ENCODE data around the gene CES3. TPM values are rescaled to one million over a fixed set of nuclear protein-coding genes. Genes with fewer than 3 reads are reported as not detected.

CES3 gene
- total RNA-seq, 1 experiment from 2014 or later, result 0.64 TPM

GRCh38 chr16:67011274-67011673, 50.2 kb downstream of the CES3 start:
- TF ChIP-seq, protein P1, sequence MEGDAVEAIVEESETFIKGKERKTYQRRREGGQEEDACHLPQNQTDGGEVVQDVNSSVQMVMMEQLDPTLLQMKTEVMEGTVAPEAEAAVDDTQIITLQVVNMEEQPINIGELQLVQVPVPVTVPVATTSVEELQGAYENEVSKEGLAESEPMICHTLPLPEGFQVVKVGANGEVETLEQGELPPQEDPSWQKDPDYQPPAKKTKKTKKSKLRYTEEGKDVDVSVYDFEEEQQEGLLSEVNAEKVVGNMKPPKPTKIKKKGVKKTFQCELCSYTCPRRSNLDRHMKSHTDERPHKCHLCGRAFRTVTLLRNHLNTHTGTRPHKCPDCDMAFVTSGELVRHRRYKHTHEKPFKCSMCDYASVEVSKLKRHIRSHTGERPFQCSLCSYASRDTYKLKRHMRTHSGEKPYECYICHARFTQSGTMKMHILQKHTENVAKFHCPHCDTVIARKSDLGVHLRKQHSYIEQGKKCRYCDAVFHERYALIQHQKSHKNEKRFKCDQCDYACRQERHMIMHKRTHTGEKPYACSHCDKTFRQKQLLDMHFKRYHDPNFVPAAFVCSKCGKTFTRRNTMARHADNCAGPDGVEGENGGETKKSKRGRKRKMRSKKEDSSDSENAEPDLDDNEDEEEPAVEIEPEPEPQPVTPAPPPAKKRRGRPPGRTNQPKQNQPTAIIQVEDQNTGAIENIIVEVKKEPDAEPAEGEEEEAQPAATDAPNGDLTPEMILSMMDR (IDR thresholded peaks at IDR 0.05; ENCODE audit: unreplicated experiment), result no peak
- intact Hi-C loops (cut with micrococcal nuclease; ENCODE audit: unreplicated experiment), result loop anchor here (10.0 kb wide), 1 partner anchor 144 kb away; the partner anchor contains the start of genes B3GNT9, FBXL8 and TRADD
- Mint-ChIP-seq H3K4me3 (ENCODE audit: low read depth, unreplicated experiment) (no peak overlapping the region), H3K36me3 (ENCODE audit: insufficient read depth, unreplicated experiment) (peaks cover 5% of the 10 kb centered on the region), H3K27ac (ENCODE audit: unreplicated experiment) (no peak overlapping the region), H3K27me3 (ENCODE audit: unreplicated experiment) (peaks cover 86% of the 10 kb centered on the region), H3K4me1 (ENCODE audit: low read depth, unreplicated experiment) (peaks cover 9% of the 10 kb centered on the region), H3K9me3 (ENCODE audit: low read depth, unreplicated experiment) (no peaks in the 10 kb centered on the region)
- CTCF ChIA-PET, result interaction anchor here (0.6 kb wide), 1 partner anchor 328 kb away, joined by 3 read pairs; no protein-coding TSS in a partner anchor
- no peak for DNase-seq
- BruUV-seq (replicated peaks), result no TSS peak

DNA sequence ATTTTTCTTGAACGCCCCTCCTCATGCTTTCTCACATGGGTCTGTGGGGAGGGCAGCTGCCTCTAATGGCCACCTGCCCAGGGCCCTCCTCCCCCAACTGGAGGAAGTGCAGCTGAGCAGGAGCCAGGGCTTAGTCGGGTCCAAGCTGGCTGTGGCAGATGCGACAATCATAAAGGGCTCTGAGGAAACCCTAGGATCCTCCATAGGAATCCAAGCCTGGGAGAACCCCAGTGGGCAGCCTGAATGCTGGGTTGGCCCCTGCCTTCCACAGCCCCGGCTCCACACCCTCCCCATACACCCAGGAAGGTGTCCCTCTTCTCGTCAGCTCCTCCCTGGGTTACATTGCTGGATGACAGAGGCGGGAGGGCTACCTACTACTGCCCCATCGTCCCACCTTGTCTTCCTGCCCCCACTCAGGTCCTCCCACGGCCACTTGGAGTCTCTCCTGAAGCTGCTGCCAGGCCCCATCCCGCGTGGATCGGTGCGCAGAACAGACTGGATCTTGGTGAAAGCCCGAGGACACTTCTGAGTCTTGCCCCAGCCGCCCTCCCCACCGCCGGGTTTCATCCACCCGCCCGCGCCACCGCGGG, 52.3 kb downstream of the CES3 start:
- Mint-ChIP-seq H3K4me1 (ENCODE audit: low read depth, unreplicated experiment) (peaks cover 9% of the 10 kb centered on the region), H3K4me3 (ENCODE audit: low read depth, unreplicated experiment) (peak overlapping the region; percentile 63), H3K36me3 (ENCODE audit: insufficient read depth, unreplicated experiment) (peaks cover 5% of the 10 kb centered on the region), H3K27ac (ENCODE audit: unreplicated experiment) (no peak overlapping the region), H3K9me3 (ENCODE audit: low read depth, unreplicated experiment) (no peaks in the 10 kb centered on the region), H3K27me3 (ENCODE audit: unreplicated experiment) (peaks cover 65% of the 10 kb centered on the region)
- intact Hi-C loops (cut with micrococcal nuclease; ENCODE audit: unreplicated experiment), result loop anchor here (10.0 kb wide), 1 partner anchor 141 kb away; the partner anchor contains the start of genes B3GNT9, FBXL8 and TRADD
- CTCF ChIA-PET, result interaction anchor here (0.6 to 1.3 kb wide), 6 partner anchors 9 to 142 kb away, joined by 3 to 5 read pairs (median 3); no protein-coding TSS in a partner anchor
- no peak for DNase-seq
- TF ChIP-seq, protein P1 (IDR thresholded peaks at IDR 0.05; ENCODE audit: unreplicated experiment), result no peak
- BruUV-seq (replicated peaks), result no TSS peak

DNA sequence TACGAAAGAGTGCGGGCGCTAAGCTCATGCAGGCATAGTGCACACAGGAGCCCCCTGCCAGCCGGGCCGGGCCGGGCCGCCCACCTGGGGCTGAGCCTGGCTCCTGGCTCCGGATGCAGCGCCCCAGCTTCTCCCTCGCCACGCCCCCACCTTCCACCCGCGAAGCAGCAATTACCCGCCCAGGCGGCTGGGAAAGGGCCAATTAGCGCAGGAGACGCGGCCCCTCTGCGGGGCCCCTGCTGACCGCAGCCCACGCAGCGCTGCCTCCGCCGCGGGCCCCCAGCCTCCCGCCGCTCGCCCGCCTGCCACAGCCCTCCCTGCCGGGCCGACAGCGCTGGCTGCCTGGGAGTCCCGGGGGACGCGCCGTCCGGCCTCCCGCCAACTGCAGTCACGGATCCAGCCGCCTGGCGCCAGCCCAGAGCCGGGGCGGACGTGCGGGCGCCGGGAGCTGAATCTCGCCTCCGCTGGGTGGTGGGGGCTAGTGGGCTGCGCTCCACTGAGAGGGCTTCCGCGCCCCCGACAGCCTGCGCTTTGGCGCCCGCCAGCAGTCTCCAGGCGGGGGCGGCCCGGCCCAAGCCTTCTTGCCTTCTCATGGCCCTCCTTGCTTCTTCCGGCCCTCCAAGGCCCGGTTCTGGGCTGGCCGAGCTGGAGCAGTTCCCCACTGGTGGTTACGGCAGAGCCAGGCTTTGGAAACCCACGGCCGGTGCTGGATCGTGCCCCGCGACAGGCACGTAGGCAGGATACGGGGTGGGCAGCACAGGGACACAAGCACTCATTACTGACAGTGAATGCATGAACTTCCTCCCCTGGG, 53.0 kb downstream of the CES3 start:
- Mint-ChIP-seq H3K9me3 (ENCODE audit: low read depth, unreplicated experiment) (no peaks in the 10 kb centered on the region), H3K27me3 (ENCODE audit: unreplicated experiment) (peaks cover 58% of the 10 kb centered on the region), H3K4me1 (ENCODE audit: low read depth, unreplicated experiment) (peaks cover 9% of the 10 kb centered on the region), H3K36me3 (ENCODE audit: insufficient read depth, unreplicated experiment) (peaks cover 5% of the 10 kb centered on the region), H3K4me3 (ENCODE audit: low read depth, unreplicated experiment) (peak overlapping the region; percentile 63), H3K27ac (ENCODE audit: unreplicated experiment) (no peak overlapping the region)
- CTCF ChIA-PET, result interaction anchor here (0.6 to 1.3 kb wide), 6 partner anchors 8 to 141 kb away, joined by 3 to 5 read pairs (median 3); no protein-coding TSS in a partner anchor
- TF ChIP-seq, protein P1 (IDR thresholded peaks at IDR 0.05; ENCODE audit: unreplicated experiment), result peak; percentile 21
- DNase-seq, result peak; percentile 72
- intact Hi-C loops (cut with micrococcal nuclease; ENCODE audit: unreplicated experiment), result loop anchor here (10.0 kb wide), 1 partner anchor 141 kb away; the partner anchor contains the start of genes B3GNT9, FBXL8 and TRADD
- BruUV-seq (replicated peaks), result no TSS peak

DNA sequence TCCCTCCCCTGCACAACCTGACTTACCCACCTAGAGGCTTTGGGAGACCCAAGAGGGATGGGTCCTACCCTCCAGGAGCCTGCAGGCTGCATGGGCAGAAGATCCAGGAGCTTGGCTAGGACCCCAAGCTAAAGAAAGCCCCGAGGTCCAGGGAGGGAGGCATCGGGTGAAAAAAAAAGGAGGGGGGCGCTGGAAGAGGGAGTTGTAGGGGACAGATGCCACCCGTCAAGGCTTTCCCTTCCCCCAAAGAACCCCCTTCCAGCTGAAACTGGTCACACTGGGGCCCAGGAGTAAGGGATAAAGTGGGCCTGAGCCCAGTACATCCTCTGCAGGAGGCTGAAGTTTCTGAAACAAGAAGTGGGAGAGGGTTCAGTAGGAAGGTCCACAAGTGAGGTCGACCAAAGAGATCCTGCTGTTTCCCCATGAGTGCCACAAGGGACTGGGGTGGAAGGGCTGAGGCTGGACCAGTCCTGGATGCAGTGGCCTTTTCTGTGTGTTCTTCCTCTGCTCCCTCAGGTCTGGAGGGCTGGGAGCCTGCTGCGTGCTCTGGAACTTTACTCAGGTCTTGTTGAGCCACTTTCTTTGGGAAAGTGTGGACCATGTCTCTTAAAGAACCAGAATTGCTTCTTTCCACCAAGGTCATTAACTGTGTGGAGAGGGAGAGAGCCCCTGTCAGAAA, 53.7 kb downstream of the CES3 start:
- Mint-ChIP-seq H3K27me3 (ENCODE audit: unreplicated experiment) (peaks cover 51% of the 10 kb centered on the region), H3K4me3 (ENCODE audit: low read depth, unreplicated experiment) (peak overlapping the region; percentile 63), H3K4me1 (ENCODE audit: low read depth, unreplicated experiment) (peaks cover 9% of the 10 kb centered on the region)

More for the DNA sequence above, 53.7 kb downstream of the CES3 start:
- no peaks in the 10 kb centered on the region for H3K9me3 Mint-ChIP-seq (ENCODE audit: low read depth, unreplicated experiment)
- intact Hi-C loops (cut with micrococcal nuclease; ENCODE audit: unreplicated experiment), result loop anchor here (5.0 to 10.0 kb wide), 4 partner anchors 37 to 173 kb away; partner anchors contain the start of genes B3GNT9, FBXL8 and TRADD
- TF ChIP-seq, protein P1 (IDR thresholded peaks at IDR 0.05; ENCODE audit: unreplicated experiment), result no peak
- CTCF ChIA-PET, result interaction anchor here (1.1 to 1.3 kb wide), 2 partner anchors 29 to 140 kb away, joined by 3 to 5 read pairs; no protein-coding TSS in a partner anchor
- peaks cover 5% of the 10 kb centered on the region for H3K36me3 Mint-ChIP-seq (ENCODE audit: insufficient read depth, unreplicated experiment)
- no TSS peak for BruUV-seq (replicated peaks)
- no peak for DNase-seq
- no peak overlapping the region for H3K27ac Mint-ChIP-seq (ENCODE audit: unreplicated experiment)
